Esophagus squamous epithelium (tissue), 5 donors: ENCODE results near the gene TGFBR3L. TPM values are rescaled to one million over a fixed set of nuclear protein-coding genes. Genes with fewer than 3 reads are reported as not detected.
A peak's percentile ranks its signal among the peaks of the same experiment; 100 is the strongest.

Experiments
- DNase-seq: peaks from one replicate; lab custom pipeline; 2025; lab: John Stamatoyannopoulos, UW
- H3K27ac ChIP-seq, 4 donors: fragments of 200-600 bp; sonication (generic); one replicate each; pipeline ENCODE4 v1.5.1; 2016 to 2019; ENCODE audit warnings: mild to moderate bottlenecking in 1 of 4
- H3K27me3 ChIP-seq, 4 donors: fragments of 200-600 bp; sonication (generic); 1 replicate in 3 of 4; 2 replicates in 1 of 4; pipeline versions ENCODE4 v1.5.1 to v1.6.0; 2017 to 2021; ENCODE audit warnings: antibody characterized with exemption in 1 of 4
- H3K36me3 ChIP-seq, 3 donors: fragments of 200-600 bp; sonication (generic); one replicate each; pipeline ENCODE4 v1.5.1; 2016 to 2019
- H3K4me1 ChIP-seq, 3 donors: fragments of 200-600 bp; sonication (generic); one replicate each; pipeline ENCODE4 v1.5.1; 2017 to 2019
- H3K4me3 ChIP-seq, 4 donors: fragments of 200-600 bp; sonication (generic); 1 replicate in 3 of 4; 2 replicates in 1 of 4; pipeline ENCODE4 v1.5.1; 2016 to 2019; ENCODE audit warnings: mild to moderate bottlenecking in 2 of 4, moderate library complexity in 1 of 4
- H3K9me3 ChIP-seq, 3 donors: fragments of 200-600 bp; sonication (generic); one replicate each; pipeline ENCODE4 v1.5.1; 2016 to 2019
- POLR2A ChIP-seq, 4 donors: fragments of 450-650 bp; IDR thresholded peaks; one replicate each; pipeline ENCODE4 v1.6.1; 2017; ENCODE audit warnings: antibody characterized with exemption in 4 of 4, mild to moderate bottlenecking in 4 of 4, moderate library complexity in 3 of 4
- WGBS, 2 donors: methylation state at CpG; one replicate each; pipeline ENCODE4 v1.1.5; 2018; 5-methylcytosine and 5-hydroxymethylcytosine counted together
- intact Hi-C: fragments of 100-400 bp; cut with DNase I; formaldehyde crosslinking; loops from one replicate; pipeline ENCODE4 v1.15.0; 2022
- total RNA-seq, 4 donors: library from RNA; depleted of rRNA; stranded (reverse); fragments of >200 nt; gene quantifications; one replicate each; pipeline ENCODE4 v1.1.0, GENCODE V29; 2016
- TF ChIP-seq, protein P1 (sequence below), 6 experiments: fragments of 450-650 bp in 4 of 6; fragments of 200-600 bp in 2 of 6; sonication (generic) in 2 of 6; IDR thresholded peaks; one replicate each; pipeline ENCODE4 v1.5.1; 2016 to 2019; ENCODE audit warnings: antibody characterized with exemption in 6 of 6, mild to moderate bottlenecking in 4 of 6, moderate library complexity in 4 of 6
- donor health status: DM: yes; HTN: yes; CAD: no.

The TGFBR3L gene
- total RNA-seq, 4 donors from 2014 or later: not detected

DNA sequence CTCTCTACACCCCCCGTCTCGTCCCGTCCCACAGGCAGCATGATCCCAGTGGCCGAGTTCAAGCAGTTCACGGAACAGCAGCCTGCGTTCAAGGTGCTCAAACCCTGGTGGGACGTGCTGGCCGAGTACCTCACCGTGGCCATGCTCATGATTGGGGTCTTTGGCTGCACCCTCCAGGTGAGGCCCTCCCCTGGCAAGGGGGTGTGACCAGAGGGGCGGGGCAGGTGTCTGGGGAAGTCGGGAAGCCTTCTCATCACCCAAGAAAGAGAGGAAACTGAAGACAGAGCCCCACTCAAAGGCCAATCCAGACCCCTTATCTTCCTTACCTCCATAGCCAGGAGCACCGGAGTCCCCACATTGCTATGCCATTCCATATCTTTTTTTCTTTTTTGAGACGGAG lies 19.1 kb upstream of the TGFBR3L start:
- TF ChIP-seq, protein P1, sequence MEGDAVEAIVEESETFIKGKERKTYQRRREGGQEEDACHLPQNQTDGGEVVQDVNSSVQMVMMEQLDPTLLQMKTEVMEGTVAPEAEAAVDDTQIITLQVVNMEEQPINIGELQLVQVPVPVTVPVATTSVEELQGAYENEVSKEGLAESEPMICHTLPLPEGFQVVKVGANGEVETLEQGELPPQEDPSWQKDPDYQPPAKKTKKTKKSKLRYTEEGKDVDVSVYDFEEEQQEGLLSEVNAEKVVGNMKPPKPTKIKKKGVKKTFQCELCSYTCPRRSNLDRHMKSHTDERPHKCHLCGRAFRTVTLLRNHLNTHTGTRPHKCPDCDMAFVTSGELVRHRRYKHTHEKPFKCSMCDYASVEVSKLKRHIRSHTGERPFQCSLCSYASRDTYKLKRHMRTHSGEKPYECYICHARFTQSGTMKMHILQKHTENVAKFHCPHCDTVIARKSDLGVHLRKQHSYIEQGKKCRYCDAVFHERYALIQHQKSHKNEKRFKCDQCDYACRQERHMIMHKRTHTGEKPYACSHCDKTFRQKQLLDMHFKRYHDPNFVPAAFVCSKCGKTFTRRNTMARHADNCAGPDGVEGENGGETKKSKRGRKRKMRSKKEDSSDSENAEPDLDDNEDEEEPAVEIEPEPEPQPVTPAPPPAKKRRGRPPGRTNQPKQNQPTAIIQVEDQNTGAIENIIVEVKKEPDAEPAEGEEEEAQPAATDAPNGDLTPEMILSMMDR (IDR thresholded peaks at IDR 0.05): no peak
- TF ChIP-seq POLR2A (IDR thresholded peaks at IDR 0.05): no peak
- Histone ChIP-seq H3K36me3 (peaks cover 0 to 17% (median 0%) of the 10 kb centered on the region in 3 donors), H3K4me1 (peaks cover 10 to 43% (median 12%) of the 10 kb centered on the region in 3 donors), H3K4me3 (no peak overlapping the region), H3K9me3 (no peaks in the 10 kb centered on the region), H3K27ac (peak overlapping the region in 1 of 4 donors; percentile 21), H3K27me3 (peaks cover 0 to 43% (median 0%) of the 10 kb centered on the region in 4 donors)
- 80 to 91% methylated on average over 4 to 11 of the region's 13 CpGs for WGBS, 2 donors
- DNase-seq: no peak
- intact Hi-C loops: no loop called here

DNA sequence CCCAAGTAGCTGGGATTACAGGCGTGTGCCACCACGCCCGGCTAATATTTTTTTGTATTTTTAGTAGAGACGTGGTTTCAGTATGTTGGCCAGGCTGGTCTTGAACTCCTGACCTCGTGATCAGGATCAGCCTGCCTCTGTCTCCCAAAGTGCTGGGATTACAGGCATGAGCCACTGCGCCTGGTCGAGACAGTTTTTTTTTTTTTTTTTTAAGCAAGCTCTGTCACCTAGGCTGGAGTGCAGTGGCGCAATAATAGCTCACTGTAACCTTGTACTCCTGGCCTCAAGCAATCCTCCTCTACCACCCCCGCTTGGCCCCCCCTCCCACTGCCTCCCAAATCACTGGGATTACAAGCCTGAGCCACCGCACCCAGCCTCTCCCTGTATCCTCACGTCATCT lies 17.3 kb upstream of the TGFBR3L start:
- peaks cover 0 to 44% (median 0%) of the 10 kb centered on the region in 4 donors for H3K27me3 ChIP-seq
- WGBS, 2 donors: 41 to 63% methylated on average over 10 to 11 of the region's 11 CpGs
- DNase-seq: no peak
- H3K4me1 ChIP-seq: peaks cover 18 to 61% (median 20%) of the 10 kb centered on the region in 3 donors
- peak overlapping the region in 3 of 4 donors; percentile 45 to 78 (median 61) for H3K27ac ChIP-seq
- TF ChIP-seq, protein P1 (IDR thresholded peaks at IDR 0.05): no peak
- no peak for TF ChIP-seq POLR2A (IDR thresholded peaks at IDR 0.05)
- H3K36me3 ChIP-seq: peaks cover 0 to 17% (median 0%) of the 10 kb centered on the region in 3 donors
- intact Hi-C loops: no loop called here
- H3K9me3 ChIP-seq: no peaks in the 10 kb centered on the region
- no peak overlapping the region for H3K4me3 ChIP-seq

DNA sequence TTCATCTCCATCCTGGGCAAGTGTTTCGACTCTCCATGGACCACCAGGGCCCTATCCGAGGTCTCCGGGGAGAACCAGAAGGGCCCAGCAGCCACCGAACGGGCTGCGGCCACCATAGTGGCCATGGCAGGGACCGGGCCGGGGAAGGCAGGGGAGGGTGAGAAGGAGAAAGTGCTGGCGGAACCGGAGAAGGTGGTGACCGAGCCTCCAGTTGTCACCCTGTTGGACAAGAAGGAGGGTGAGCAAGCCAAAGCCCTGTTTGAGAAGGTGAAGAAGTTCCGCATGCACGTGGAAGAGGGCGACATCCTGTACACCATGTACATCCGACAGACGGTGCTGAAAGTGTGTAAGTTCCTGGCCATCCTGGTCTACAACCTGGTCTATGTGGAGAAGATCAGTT lies 15.7 kb upstream of the TGFBR3L start:
- H3K4me3 ChIP-seq: no peak overlapping the region
- H3K36me3 ChIP-seq: peaks cover 0 to 17% (median 0%) of the 10 kb centered on the region in 3 donors
- H3K27me3 ChIP-seq: peaks cover 0 to 32% (median 0%) of the 10 kb centered on the region in 4 donors
- H3K9me3 ChIP-seq: no peaks in the 10 kb centered on the region
- no peak for DNase-seq
- TF ChIP-seq, protein P1 (IDR thresholded peaks at IDR 0.05): no peak
- TF ChIP-seq POLR2A (IDR thresholded peaks at IDR 0.05): no peak
- H3K4me1 ChIP-seq: peaks cover 27 to 66% (median 28%) of the 10 kb centered on the region in 3 donors
- intact Hi-C loops: no loop called here
- no peak overlapping the region for H3K27ac ChIP-seq
- 93 to 97% methylated on average over 13 to 14 of the region's 16 CpGs for WGBS, 2 donors

DNA sequence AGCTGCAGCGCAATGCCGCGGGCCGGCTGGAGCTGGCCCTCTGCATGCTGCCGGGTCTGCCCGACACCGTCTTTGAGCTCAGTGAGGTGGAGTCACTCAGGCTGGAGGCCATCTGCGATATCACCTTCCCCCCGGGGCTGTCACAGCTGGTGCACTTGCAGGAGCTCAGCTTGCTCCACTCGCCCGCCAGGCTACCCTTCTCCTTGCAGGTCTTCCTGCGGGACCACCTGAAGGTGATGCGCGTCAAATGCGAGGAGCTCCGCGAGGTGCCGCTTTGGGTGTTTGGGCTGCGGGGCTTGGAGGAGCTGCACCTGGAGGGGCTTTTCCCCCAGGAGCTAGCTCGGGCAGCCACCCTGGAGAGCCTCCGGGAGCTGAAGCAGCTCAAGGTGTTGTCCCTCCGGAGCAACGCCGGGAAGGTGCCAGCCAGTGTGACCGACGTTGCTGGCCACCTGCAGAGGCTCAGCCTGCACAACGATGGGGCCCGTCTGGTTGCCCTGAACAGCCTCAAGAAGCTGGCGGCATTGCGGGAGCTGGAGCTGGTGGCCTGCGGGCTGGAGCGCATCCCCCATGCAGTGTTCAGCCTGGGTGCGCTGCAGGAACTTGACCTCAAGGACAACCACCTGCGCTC lies 14.8 kb upstream of the TGFBR3L start:
- Histone ChIP-seq H3K27me3 (peaks cover 0 to 24% (median 0%) of the 10 kb centered on the region in 4 donors), H3K4me3 (no peak overlapping the region), H3K4me1 (peaks cover 29 to 66% (median 33%) of the 10 kb centered on the region in 3 donors), H3K36me3 (peaks cover 0 to 17% (median 0%) of the 10 kb centered on the region in 3 donors), H3K27ac (peak overlapping the region in 2 of 4 donors; percentile 91 to 92), H3K9me3 (no peaks in the 10 kb centered on the region)
- no peak for TF ChIP-seq POLR2A (IDR thresholded peaks at IDR 0.05)
- TF ChIP-seq, protein P1 (IDR thresholded peaks at IDR 0.05): no peak
- WGBS, 2 donors: 80 to 87% methylated on average over 1 to 6 of the region's 34 CpGs
- no peak for DNase-seq
- intact Hi-C loops: loop anchor here (10.0 kb wide), 1 partner anchor 45 kb away; no protein-coding TSS in a partner anchor

DNA sequence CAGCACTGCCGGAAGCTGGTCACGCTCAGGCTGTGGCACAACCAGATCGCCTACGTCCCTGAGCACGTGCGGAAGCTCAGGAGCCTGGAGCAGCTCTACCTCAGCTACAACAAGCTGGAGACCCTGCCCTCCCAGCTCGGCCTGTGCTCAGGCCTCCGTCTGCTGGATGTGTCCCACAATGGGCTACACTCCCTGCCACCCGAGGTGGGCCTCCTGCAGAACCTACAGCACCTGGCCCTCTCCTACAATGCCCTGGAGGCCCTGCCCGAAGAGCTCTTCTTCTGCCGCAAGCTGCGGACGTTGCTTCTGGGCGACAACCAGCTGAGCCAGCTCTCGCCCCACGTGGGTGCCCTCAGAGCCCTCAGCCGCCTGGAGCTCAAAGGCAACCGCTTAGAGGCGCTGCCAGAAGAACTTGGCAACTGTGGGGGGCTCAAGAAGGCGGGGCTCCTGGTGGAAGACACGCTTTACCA lies 14.2 kb upstream of the TGFBR3L start:
- TF ChIP-seq, protein P1 (IDR thresholded peaks at IDR 0.05): no peak
- no peak for TF ChIP-seq POLR2A (IDR thresholded peaks at IDR 0.05)
- H3K27me3 ChIP-seq: peaks cover 0 to 18% (median 0%) of the 10 kb centered on the region in 4 donors

More for the DNA sequence above, 14.2 kb upstream of the TGFBR3L start:
- peaks cover 0 to 19% (median 0%) of the 10 kb centered on the region in 3 donors for H3K36me3 ChIP-seq
- intact Hi-C loops: loop anchor here (10.0 kb wide), 1 partner anchor 46 kb away; no protein-coding TSS in a partner anchor
- no peak overlapping the region for H3K4me3 ChIP-seq
- DNase-seq: no peak
- H3K4me1 ChIP-seq: peaks cover 29 to 66% (median 34%) of the 10 kb centered on the region in 3 donors
- 20 to 100% methylated on average over 1 to 2 of the region's 21 CpGs for WGBS, 2 donors
- peak overlapping the region; percentile 80 to 92 (median 90) for H3K27ac ChIP-seq
- no peaks in the 10 kb centered on the region for H3K9me3 ChIP-seq
